ENCODE data around the gene ST3GAL3.

- TF ChIP-seq JUND (IDR thresholded peaks at IDR 0.05; ENCODE audit: low read depth, low read length) (no peak), MYC (IDR thresholded peaks at IDR 0.05; ENCODE audit: insufficient read depth, insufficient read length, insufficient replicate concordance, low read length, severe bottlenecking) (no peak), CREB1 (IDR thresholded peaks at IDR 0.05; ENCODE audit: low read depth) (no peak), FOXM1 (IDR thresholded peaks at IDR 0.05; ENCODE audit: low read depth, low read length) (no peak), MXI1 (IDR thresholded peaks at IDR 0.05; ENCODE audit: low read depth, low read length) (no peak), CTCF (IDR thresholded peaks at IDR 0.05 in 2 of 3, conservative IDR thresholded peaks at IDR 0.05 in 1 of 3; ENCODE audit: control insufficient read depth in 2 of 3, extremely low read depth in 1 of 3, insufficient read depth in 1 of 3, low read depth in 3 of 3, low read length in 3 of 3) (no peak), SPI1 (IDR thresholded peaks at IDR 0.05; ENCODE audit: borderline replicate concordance, insufficient read depth, low read depth, low read length) (no peak), CHD2 (IDR thresholded peaks at IDR 0.05; ENCODE audit: borderline replicate concordance, low read depth, low read length) (no peak)
Observed at GRCh38 chr1:43872280-43872679, 164.9 kb downstream of the ST3GAL3 start.

Measured in GM12878 (cell line).